NCI-H1930 (cell line): Measurements from ENCODE around the gene MARVELD3.
"Not testable (repeated sequence)": the region's sequence is repeated elsewhere in the genome, so short reads cannot be mapped to it uniquely, and the experiment has no call there.

ENCODE experiments used
- DNase-seq, 2 experiments: peaks; one replicate each; lab custom pipeline; 2025; lab: John Stamatoyannopoulos, UW

MARVELD3 gene

DNA sequence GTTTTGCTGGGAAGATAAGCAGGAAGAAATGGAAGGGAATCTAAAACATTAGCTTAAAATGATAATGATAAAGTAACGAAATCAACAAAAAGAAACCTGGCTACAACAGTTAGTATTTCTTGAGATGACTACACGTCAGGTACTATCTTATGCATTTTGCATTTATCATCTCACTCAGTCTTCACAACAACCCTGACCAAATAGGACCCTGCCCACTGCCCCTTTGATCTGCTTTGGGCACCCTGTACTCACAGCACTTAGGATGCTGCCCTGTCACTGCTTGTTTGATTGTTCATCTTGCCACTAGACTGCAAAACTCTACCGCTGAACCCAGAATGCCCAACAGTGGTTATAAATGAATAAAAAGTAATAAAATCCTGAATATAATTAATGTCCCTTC is 45.2 kb downstream of the MARVELD3 start:
- no peak for DNase-seq

DNA sequence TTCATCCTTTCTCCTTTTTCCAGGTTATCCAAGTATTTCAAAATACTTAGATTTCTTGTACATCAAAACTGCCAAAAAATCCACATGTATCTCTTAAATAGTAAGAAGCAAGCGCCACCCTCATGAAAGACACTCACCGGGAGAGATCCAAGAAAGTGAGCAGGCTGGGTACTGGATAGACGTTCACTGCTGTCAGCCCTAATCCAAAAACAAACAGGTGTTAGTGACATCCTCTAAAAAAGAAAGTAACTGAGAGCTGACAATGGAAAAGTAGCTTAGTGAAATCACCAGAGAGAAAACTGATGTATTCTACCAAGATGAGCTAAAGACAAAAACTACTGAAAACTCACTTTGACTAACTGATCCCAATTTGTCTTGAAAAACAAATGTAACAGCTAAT is 46.1 kb downstream of the MARVELD3 start:
- no peak for DNase-seq

DNA sequence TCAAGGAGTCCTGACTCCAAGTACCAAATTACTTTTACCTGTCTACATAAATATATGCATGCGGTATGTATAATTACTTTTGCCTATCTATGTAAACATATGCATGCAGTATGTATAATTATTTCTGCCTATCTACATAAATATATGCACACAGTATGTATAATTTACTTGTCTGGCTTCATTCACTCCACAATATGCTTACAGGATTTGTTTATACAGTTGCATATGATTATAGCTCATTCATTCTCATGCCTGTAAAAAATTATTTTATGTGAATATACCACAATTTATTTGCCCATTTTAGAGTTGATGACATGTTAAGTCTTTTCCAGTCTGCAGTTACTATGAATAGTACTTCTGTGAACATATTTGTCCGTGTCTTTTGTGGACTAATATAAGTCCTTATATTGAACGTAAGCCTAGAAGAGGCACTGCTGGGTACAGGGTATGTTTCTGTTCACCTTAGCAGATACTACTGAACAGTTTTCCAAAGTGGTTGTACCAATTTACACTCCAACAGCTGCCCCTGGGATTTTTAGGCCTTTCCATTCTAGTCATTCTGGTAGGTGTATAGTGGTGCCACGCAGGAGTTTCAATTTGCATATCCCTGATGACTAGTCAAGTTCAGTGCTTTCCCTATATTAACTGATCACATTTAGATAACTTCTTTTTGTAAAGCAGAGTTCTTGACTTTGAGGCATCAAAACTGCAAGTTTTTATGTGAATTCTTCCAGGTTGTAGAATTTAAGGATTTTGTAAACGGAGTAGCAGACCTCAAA is 47.0 kb downstream of the MARVELD3 start:
- no peak for DNase-seq

GRCh38 chr16:71673582-71673973 is 47.6 kb downstream of the MARVELD3 start:
- DNase-seq: no peak

GRCh38 chr16:71674229-71674628 is 48.2 kb downstream of the MARVELD3 start:
- DNase-seq: no peak

GRCh38 chr16:71675380-71675779 is 49.4 kb downstream of the MARVELD3 start:
- no peak for DNase-seq

- DNase-seq: no peak
Measured at GRCh38 chr16:71676236-71676635, 50.3 kb downstream of the MARVELD3 start.

GRCh38 chr16:71681360-71681759 is 55.4 kb downstream of the MARVELD3 start:
- no peak for DNase-seq

- DNase-seq: not testable (repeated sequence)
Measured at GRCh38 chr16:71684280-71684679, 58.3 kb downstream of the MARVELD3 start.
